GM12878 (cell line): ENCODE data around the gene GIPC1. TPM values are rescaled to one million over a fixed set of nuclear protein-coding genes. Genes with fewer than 3 reads are reported as not detected.

Experiments used
- ATF7 ChIP-seq: fragments of 450-650 bp; IDR thresholded peaks from 2 replicates; pipeline ENCODE4 v1.6.1; 2016; ENCODE audit warnings: low read depth, mild to moderate bottlenecking
- BMI1 ChIP-seq: fragments of 450-650 bp; IDR thresholded peaks from 2 replicates; pipeline ENCODE4 v1.6.1; 2016; ENCODE audit warnings: mild to moderate bottlenecking, moderate library complexity, borderline replicate concordance
- CBX5 ChIP-seq: sonication (generic); IDR thresholded peaks from 2 replicates; pipeline ENCODE4 v1.6.1; 2016; ENCODE audit warnings: low read depth, moderate library complexity, mild to moderate bottlenecking, inconsistent platforms
- CHD1 ChIP-seq: IDR thresholded peaks from 2 replicates; pipeline ENCODE4 v1.6.1; 2012; ENCODE audit warnings: low read depth, low read length, improper control_type of control experiment
- EED ChIP-seq: sonication (generic); IDR thresholded peaks from 2 replicates; pipeline ENCODE4 v1.6.1; 2016; ENCODE audit warnings: antibody characterized with exemption, low read depth
- ESRRA ChIP-seq: IDR thresholded peaks from 2 replicates; pipeline ENCODE4 v1.6.1; 2012; ENCODE audit warnings: mild to moderate bottlenecking, low read length, improper control_type of control experiment
- FOXK2 ChIP-seq: fragments of 450-650 bp; IDR thresholded peaks from 2 replicates; pipeline ENCODE4 v1.6.1; 2017; ENCODE audit warnings: mild to moderate bottlenecking, moderate library complexity
- IKZF1 ChIP-seq: fragments of 450-650 bp; conservative IDR thresholded peaks from 2 replicates; pipeline ENCODE4 v1.6.1; 2017; ENCODE audit warnings: antibody characterized with exemption, mild to moderate bottlenecking
- MYB ChIP-seq: fragments of 150-350 bp; IDR thresholded peaks from 2 replicates; pipeline ENCODE4 v1.6.1; 2014; ENCODE audit warnings: mild to moderate bottlenecking, low read depth, low read length, borderline replicate concordance
- NR2C1 ChIP-seq: fragments of 450-650 bp; IDR thresholded peaks from 2 replicates; pipeline ENCODE4 v1.6.1; 2017; ENCODE audit warnings: antibody characterized with exemption, mild to moderate bottlenecking, moderate library complexity
- NRF1 ChIP-seq: conservative IDR thresholded peaks from 2 replicates; pipeline ENCODE4 v1.6.1; 2011; ENCODE audit warnings: mild to moderate bottlenecking, low read depth, low read length, improper control_type of control experiment
- RB1 ChIP-seq: fragments of 450-650 bp; formaldehyde crosslinking; IDR thresholded peaks from 2 replicates; pipeline ENCODE4 v1.6.1; 2017; ENCODE audit warnings: mild to moderate bottlenecking, borderline replicate concordance
- SRF ChIP-seq, 2 experiments: IDR thresholded peaks; 2 replicates each; pipeline ENCODE4 v1.6.1; 2011; ENCODE audit warnings: low read depth in 2 of 2, low read length in 2 of 2, mild to moderate bottlenecking in 1 of 2, moderate library complexity in 1 of 2
- SUPT20H ChIP-seq: IDR thresholded peaks from 2 replicates; pipeline ENCODE4 v1.6.1; 2011; ENCODE audit warnings: low read depth, mild to moderate bottlenecking, low read length, moderate library complexity, borderline replicate concordance; ENCODE audit not compliant: control insufficient read depth
- TBL1XR1 ChIP-seq: IDR thresholded peaks from 2 replicates; pipeline ENCODE4 v1.6.1; 2012; ENCODE audit warnings: low read depth, low read length, improper control_type of control experiment
- TCF12 ChIP-seq: IDR thresholded peaks from 2 replicates; pipeline ENCODE4 v1.6.1; 2011; ENCODE audit warnings: low read depth, mild to moderate bottlenecking, low read length
- TCF3 ChIP-seq: IDR thresholded peaks from 2 replicates; pipeline ENCODE4 v1.6.1; 2012; ENCODE audit warnings: low read depth, mild to moderate bottlenecking, low read length, borderline replicate concordance; ENCODE audit not compliant: insufficient read depth
- YY1 ChIP-seq: IDR thresholded peaks from 2 replicates; pipeline ENCODE4 v1.6.1; 2011; ENCODE audit warnings: low read depth, mild to moderate bottlenecking, low read length
- ZBTB11 ChIP-seq: fragments of 450-650 bp; formaldehyde crosslinking; IDR thresholded peaks from 2 replicates; pipeline ENCODE4 v1.5.0; 2022; ENCODE audit warnings: mild to moderate bottlenecking, missing genetic modification characterization
- ZNF207 ChIP-seq: fragments of 450-650 bp; IDR thresholded peaks from 2 replicates; pipeline ENCODE4 v1.6.1; 2014; ENCODE audit warnings: antibody characterized with exemption, mild to moderate bottlenecking, borderline replicate concordance
- ZNF384 ChIP-seq: IDR thresholded peaks from 2 replicates; pipeline ENCODE4 v1.6.1; 2012; ENCODE audit warnings: low read depth, mild to moderate bottlenecking, low read length, improper control_type of control experiment, borderline replicate concordance
- polyA plus RNA-seq, 11 experiments: library from polyadenylated mRNA; depleted of rRNA in 4 of 11; unstranded in 6 of 11; stranded (reverse) in 5 of 11; fragments of >200 nt; fragmentation: Nextera tagmentation in 4 of 11; fragmentation: Illumina TruSeq in 1 of 11; extraction: Ambion mirVana in 4 of 11; extraction: Trizol in 1 of 11; gene quantifications; 1 replicate in 1 of 11; 2 replicates in 10 of 11; pipeline versions ENCODE4 v1.2.1 to v1.2.3, GENCODE V29; 2011 to 2016; ENCODE audit warnings: inconsistent platforms in 2 of 11, missing spikeins in 2 of 11, low read depth in 1 of 11
- total RNA-seq, 4 experiments: library from RNA; depleted of rRNA in 3 of 4; stranded (reverse); fragments of >200 nt in 3 of 4; fragmentation: Illumina TruSeq in 1 of 4; extraction: Trizol in 1 of 4; gene quantifications; 2 replicates each; pipeline versions ENCODE4 v1.2.1 to v1.2.3, GENCODE V29; 2013 to 2021
- TF ChIP-seq, protein P1 (sequence below): fragments of 450-650 bp; IDR thresholded peaks from 2 replicates; pipeline ENCODE4 v1.6.1; 2016; ENCODE audit warnings: mild to moderate bottlenecking
- TF ChIP-seq, protein P2 (sequence below): IDR thresholded peaks from 2 replicates; pipeline ENCODE4 v1.6.1; 2012; ENCODE audit warnings: low read depth, low read length, improper control_type of control experiment
- TF ChIP-seq, protein P3 (sequence below): IDR thresholded peaks from 2 replicates; pipeline ENCODE4 v1.6.1; 2012; ENCODE audit warnings: low read depth, low read length, improper control_type of control experiment

GIPC1 gene
- total and polyA plus RNA-seq, 10 of the 15 experiments (the other 5 are each of a cell fraction or from before 2014, with no cell fraction given) = 0.47 to 24.1 (median 13.6) TPM

- TF ChIP-seq NRF1 (no peak), TCF12 (peak; percentile 66; the same call in 1 of the 2 replicates), FOXK2 (no peak), IKZF1 (peak; percentile 68), YY1 (peak; percentile 43; the same call in 1 of the 2 replicates), ZNF207 (peak; percentile 94), TCF3 (peak; percentile 77; the same call in 1 of the 2 replicates), CBX5 (0 out of 2 replicates have a peak, but pooled peaks have one; percentile 25), ZBTB11 (CRISPR knock-in tag) (peak; percentile 40), ATF7 (no peak), ESRRA (no peak), EED (no peak), NR2C1 (peak; percentile 5; the same call in 1 of the 2 replicates), MYB (no peak), SRF (IDR thresholded peaks at IDR 0.05; ENCODE audit: low read depth in 2 of 2, low read length in 2 of 2) (0 out of 4 replicates have a peak, but pooled peaks of 1 of the 2 experiments have one; percentile 5), SUPT20H (no peak), CHD1 (peak; percentile 92; the same call in 1 of the 2 replicates), TBL1XR1 (no peak), ZNF384 (no peak), BMI1 (no peak), RB1 (no peak)
- TF ChIP-seq, protein P1, sequence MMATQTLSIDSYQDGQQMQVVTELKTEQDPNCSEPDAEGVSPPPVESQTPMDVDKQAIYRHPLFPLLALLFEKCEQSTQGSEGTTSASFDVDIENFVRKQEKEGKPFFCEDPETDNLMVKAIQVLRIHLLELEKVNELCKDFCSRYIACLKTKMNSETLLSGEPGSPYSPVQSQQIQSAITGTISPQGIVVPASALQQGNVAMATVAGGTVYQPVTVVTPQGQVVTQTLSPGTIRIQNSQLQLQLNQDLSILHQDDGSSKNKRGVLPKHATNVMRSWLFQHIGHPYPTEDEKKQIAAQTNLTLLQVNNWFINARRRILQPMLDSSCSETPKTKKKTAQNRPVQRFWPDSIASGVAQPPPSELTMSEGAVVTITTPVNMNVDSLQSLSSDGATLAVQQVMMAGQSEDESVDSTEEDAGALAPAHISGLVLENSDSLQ = peak; percentile 45; the same call in 1 of the 2 replicates
- TF ChIP-seq, protein P2, sequence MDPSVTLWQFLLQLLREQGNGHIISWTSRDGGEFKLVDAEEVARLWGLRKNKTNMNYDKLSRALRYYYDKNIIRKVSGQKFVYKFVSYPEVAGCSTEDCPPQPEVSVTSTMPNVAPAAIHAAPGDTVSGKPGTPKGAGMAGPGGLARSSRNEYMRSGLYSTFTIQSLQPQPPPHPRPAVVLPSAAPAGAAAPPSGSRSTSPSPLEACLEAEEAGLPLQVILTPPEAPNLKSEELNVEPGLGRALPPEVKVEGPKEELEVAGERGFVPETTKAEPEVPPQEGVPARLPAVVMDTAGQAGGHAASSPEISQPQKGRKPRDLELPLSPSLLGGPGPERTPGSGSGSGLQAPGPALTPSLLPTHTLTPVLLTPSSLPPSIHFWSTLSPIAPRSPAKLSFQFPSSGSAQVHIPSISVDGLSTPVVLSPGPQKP = no peak
- TF ChIP-seq, protein P3, sequence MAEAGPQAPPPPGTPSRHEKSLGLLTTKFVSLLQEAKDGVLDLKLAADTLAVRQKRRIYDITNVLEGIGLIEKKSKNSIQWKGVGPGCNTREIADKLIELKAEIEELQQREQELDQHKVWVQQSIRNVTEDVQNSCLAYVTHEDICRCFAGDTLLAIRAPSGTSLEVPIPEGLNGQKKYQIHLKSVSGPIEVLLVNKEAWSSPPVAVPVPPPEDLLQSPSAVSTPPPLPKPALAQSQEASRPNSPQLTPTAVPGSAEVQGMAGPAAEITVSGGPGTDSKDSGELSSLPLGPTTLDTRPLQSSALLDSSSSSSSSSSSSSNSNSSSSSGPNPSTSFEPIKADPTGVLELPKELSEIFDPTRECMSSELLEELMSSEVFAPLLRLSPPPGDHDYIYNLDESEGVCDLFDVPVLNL = no peak
Measured at GRCh38 chr19:14517840-14518505, 22.0 kb upstream of the GIPC1 start, which contains the start of gene DNAJB1 (continued).
